Ishikawa (cell line): ENCODE measurements around the gene SLC35C1.

Experiments used
- CEBPB ChIP-seq: IDR thresholded peaks from 2 replicates; pipeline ENCODE4 v1.6.1; 2012
- CREB1 ChIP-seq: IDR thresholded peaks from 2 replicates; pipeline ENCODE4 v1.6.1; 2012; ENCODE audit warnings: low read depth
- EGR1 ChIP-seq: IDR thresholded peaks from 2 replicates; pipeline ENCODE4 v1.6.1; 2012
- EP300 ChIP-seq: IDR thresholded peaks from 2 replicates; pipeline ENCODE4 v1.6.1; 2012; ENCODE audit warnings: borderline replicate concordance
- FOXM1 ChIP-seq: IDR thresholded peaks from 2 replicates; pipeline ENCODE4 v1.6.1; 2012; ENCODE audit warnings: low read depth, borderline replicate concordance
- NFIC ChIP-seq: IDR thresholded peaks from 2 replicates; pipeline ENCODE4 v1.6.1; 2012
- RAD21 ChIP-seq: IDR thresholded peaks from 2 replicates; pipeline ENCODE4 v1.6.1; 2012; ENCODE audit warnings: low read depth
- REST ChIP-seq: IDR thresholded peaks from 2 replicates; pipeline ENCODE4 v1.6.1; 2012; ENCODE audit warnings: low read depth, mild to moderate bottlenecking
- TAF1 ChIP-seq: IDR thresholded peaks from 2 replicates; pipeline ENCODE4 v1.6.1; 2012; ENCODE audit warnings: low read depth, mild to moderate bottlenecking
- TCF12 ChIP-seq: IDR thresholded peaks from 2 replicates; pipeline ENCODE4 v1.6.1; 2012; ENCODE audit warnings: low read depth
- TEAD4 ChIP-seq: IDR thresholded peaks from 2 replicates; pipeline ENCODE4 v1.6.1; 2012
- USF1 ChIP-seq: IDR thresholded peaks from 2 replicates; pipeline ENCODE4 v1.6.1; 2012
- YY1 ChIP-seq: IDR thresholded peaks from 2 replicates; pipeline ENCODE4 v1.6.1; 2012; ENCODE audit warnings: low read depth
- ZBTB7A ChIP-seq: IDR thresholded peaks from 2 replicates; pipeline ENCODE4 v1.6.1; 2012; ENCODE audit warnings: low read depth
- TF ChIP-seq, protein P1 (sequence below): IDR thresholded peaks from 2 replicates; pipeline ENCODE4 v1.6.1; 2012

The SLC35C1 gene

DNA sequence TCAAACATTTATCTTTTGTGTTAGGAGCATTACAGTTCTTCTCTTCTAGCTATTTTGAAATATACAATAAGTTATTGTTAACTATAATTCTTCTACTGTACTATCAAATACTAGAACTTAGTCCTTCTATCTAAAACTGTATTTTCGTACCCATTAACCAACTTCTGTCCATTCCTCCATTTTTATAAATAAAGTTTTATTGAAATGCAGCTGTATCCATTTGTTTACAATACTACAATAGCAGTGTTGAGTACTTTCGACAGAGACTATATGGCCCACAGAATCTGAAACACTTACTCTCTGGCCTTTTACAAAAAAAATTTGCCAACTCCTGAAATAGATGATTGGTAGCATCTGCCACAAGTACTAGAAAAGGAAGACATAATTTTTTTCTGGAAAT is 4.7 kb upstream of the SLC35C1 start:
- TF ChIP-seq REST (no peak), CREB1 (no peak), USF1 (no peak)

GRCh38 chr11:45801723-45802315 is 3.1 kb upstream of the SLC35C1 start:
- TF ChIP-seq EGR1 (no peak), USF1 (peak; percentile 91)

DNA sequence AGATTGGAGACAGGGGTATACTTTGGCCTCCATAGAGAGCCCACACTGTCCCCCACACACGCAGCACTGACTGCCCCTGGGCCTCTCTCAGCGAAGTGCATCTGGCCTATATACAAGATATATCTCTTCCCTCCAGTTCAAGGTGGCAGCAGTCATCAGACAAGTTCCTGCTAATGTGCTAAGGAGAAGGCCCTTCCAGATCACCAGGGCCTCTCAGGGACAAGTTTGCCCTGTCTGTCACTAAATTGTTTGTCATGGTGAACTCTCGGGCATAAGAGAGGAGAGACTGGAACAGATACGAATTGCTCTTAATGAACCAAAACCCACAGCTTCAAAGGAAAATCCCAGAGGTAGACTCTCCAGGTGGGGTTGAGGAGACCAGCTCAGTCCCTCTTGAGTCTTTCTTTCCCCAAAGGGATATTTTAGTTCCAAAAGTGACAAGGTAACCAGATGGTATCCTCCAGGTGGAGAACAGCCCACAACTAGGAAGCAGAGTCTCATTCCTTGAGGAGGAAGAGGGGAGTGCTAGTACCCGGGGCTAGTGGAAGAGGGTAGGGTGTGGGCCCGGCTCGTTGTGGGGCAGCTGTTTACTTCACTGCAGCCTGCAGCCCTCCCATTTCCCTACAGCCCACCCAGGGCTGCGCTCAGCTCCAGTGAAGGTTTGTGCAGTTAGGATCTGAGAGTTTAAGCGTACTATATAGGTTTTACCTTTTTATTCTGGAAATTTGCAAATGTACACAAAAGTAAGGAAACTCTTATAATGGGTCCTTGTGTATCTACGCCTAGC is 2.2 kb upstream of the SLC35C1 start:
- TF ChIP-seq, protein P1, sequence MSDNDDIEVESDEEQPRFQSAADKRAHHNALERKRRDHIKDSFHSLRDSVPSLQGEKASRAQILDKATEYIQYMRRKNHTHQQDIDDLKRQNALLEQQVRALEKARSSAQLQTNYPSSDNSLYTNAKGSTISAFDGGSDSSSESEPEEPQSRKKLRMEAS = no peak
- no peak for TF ChIP-seq TAF1
- TF ChIP-seq REST = no peak
- TF ChIP-seq USF1 = no peak
- TF ChIP-seq CEBPB = no peak
- TF ChIP-seq CREB1 = no peak
- TF ChIP-seq FOXM1 = no peak
- TF ChIP-seq RAD21 = no peak
- TF ChIP-seq TEAD4 = no peak
- no peak for TF ChIP-seq TCF12
- TF ChIP-seq EP300 = no peak
- TF ChIP-seq EGR1 = no peak
- TF ChIP-seq YY1 = no peak
- TF ChIP-seq ZBTB7A = no peak
- TF ChIP-seq NFIC = no peak

- TF ChIP-seq TCF12 (no peak), ZBTB7A (peak; percentile 77), EP300 (peak; percentile 28; the same call in 1 of the 2 replicates), NFIC (peak; percentile 79)
- TF ChIP-seq, protein P1 = peak; percentile 29; the same call in 1 of the 2 replicates
Measured at GRCh38 chr11:45803971-45804760, 783 bp upstream of the SLC35C1 start.

DNA sequence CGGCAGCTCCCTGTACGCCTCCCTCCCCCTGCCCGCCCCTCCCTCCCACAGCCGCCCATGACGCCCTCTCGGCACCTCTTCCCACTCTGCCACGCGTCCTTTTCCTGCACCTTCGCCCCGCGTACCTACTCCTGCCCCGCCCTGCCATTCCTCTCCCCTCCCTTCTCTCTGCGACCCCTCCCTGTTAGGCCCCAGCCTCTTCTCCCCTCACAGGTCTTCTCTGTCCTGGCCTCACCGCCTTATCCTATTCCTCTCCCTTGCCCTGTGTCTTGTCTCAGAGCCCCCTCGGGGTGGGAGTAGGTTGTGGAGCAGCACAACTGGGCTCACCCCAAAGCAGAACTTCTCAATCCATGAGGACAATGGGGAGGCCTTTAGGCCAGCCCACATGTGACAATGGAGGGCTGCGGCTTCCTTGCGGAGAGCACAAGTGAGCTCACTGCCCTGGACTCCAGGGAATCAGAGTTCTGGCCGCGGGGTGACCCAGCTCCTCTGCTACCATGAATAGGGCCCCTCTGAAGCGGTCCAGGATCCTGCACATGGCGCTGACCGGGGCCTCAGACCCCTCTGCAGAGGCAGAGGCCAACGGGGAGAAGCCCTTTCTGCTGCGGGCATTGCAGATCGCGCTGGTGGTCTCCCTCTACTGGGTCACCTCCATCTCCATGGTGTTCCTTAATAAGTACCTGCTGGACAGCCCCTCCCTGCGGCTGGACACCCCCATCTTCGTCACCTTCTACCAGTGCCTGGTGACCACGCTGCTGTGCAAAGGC is 539 bp downstream of the SLC35C1 start:
- no peak for TF ChIP-seq TAF1
